GM21390 (cell line): ENCODE measurements around the gene FRMPD1.

Source experiments
- ATAC-seq: cut with Tn5 transposase; IDR thresholded peaks from one replicate; pipeline ENCODE4 v1.9.1; 2021; ENCODE audit not compliant: unreplicated experiment

Gene FRMPD1

GRCh38 chr9:37678789-37679273, 28.1 kb downstream of the FRMPD1 start:
- no peak for ATAC-seq

GRCh38 chr9:37679649-37680402, 29.1 kb downstream of the FRMPD1 start:
- no peak for ATAC-seq

GRCh38 chr9:37682951-37683350, 32.2 kb downstream of the FRMPD1 start:
- ATAC-seq: no peak

- ATAC-seq: no peak
Measured at GRCh38 chr9:37683531-37684371, 33.0 kb downstream of the FRMPD1 start.

GRCh38 chr9:37692622-37693221, 42.0 kb downstream of the FRMPD1 start:
- no peak for ATAC-seq

GRCh38 chr9:37693260-37693659, 42.5 kb downstream of the FRMPD1 start:
- no peak for ATAC-seq

- no peak for ATAC-seq
Measured at GRCh38 chr9:37694355-37694754, 43.6 kb downstream of the FRMPD1 start.

GRCh38 chr9:37696528-37696927, 45.8 kb downstream of the FRMPD1 start:
- ATAC-seq: no peak

GRCh38 chr9:37700131-37700530, 49.4 kb downstream of the FRMPD1 start:
- ATAC-seq: no peak

GRCh38 chr9:37700900-37701299, 50.1 kb downstream of the FRMPD1 start:
- no peak for ATAC-seq

- no peak for ATAC-seq
Measured at GRCh38 chr9:37705787-37706186, 55.0 kb downstream of the FRMPD1 start.

GRCh38 chr9:37706290-37706689, 55.5 kb downstream of the FRMPD1 start:
- ATAC-seq: no peak

GRCh38 chr9:37707748-37708147, 57.0 kb downstream of the FRMPD1 start:
- ATAC-seq: no peak

- ATAC-seq: no peak
Measured at GRCh38 chr9:37710046-37710445, 59.3 kb downstream of the FRMPD1 start.

GRCh38 chr9:37715260-37715659, 64.5 kb downstream of the FRMPD1 start:
- no peak for ATAC-seq

GRCh38 chr9:37715991-37716505, 65.3 kb downstream of the FRMPD1 start:
- no peak for ATAC-seq

- no peak for ATAC-seq
Measured at GRCh38 chr9:37719526-37719925, 68.8 kb downstream of the FRMPD1 start.

- ATAC-seq: no peak
Measured at GRCh38 chr9:37727013-37727412, 76.3 kb downstream of the FRMPD1 start.

GRCh38 chr9:37729499-37729898, 78.7 kb downstream of the FRMPD1 start:
- no peak for ATAC-seq

- no peak for ATAC-seq
Measured at GRCh38 chr9:37730256-37730655, 79.5 kb downstream of the FRMPD1 start.

GRCh38 chr9:37730839-37731238, 80.1 kb downstream of the FRMPD1 start:
- ATAC-seq: no peak
